Mucosa of rectum (tissue), 2 donors: Measurements from ENCODE around the gene RBKS.
"Not testable (repeated sequence)": the region's sequence is repeated elsewhere in the genome, so short reads cannot be mapped to it uniquely, and the experiment has no call there.

Source experiments
- H3K27ac ChIP-seq, 2 donors: one replicate each; pipeline ENCODE4 v1.7.0; 2013; ENCODE audit warnings: inconsistent platforms in 2 of 2, low read depth in 2 of 2, low read length in 2 of 2
- H3K27me3 ChIP-seq, 2 donors: one replicate each; pipeline ENCODE4 v1.7.0; 2013; ENCODE audit warnings: low read length in 2 of 2; ENCODE audit not compliant: control insufficient read depth in 2 of 2, insufficient read depth in 2 of 2
- H3K36me3 ChIP-seq, 2 donors: one replicate each; pipeline ENCODE4 v1.7.0; 2013; ENCODE audit warnings: low read length in 2 of 2; ENCODE audit not compliant: control insufficient read depth in 2 of 2, insufficient read depth in 2 of 2
- H3K4me1 ChIP-seq, 2 donors: one replicate each; pipeline ENCODE4 v1.7.0; 2013; ENCODE audit warnings: low read length in 2 of 2, mild to moderate bottlenecking in 1 of 2; ENCODE audit not compliant: control insufficient read depth in 2 of 2, insufficient read depth in 2 of 2
- H3K4me3 ChIP-seq, 2 donors: one replicate each; pipeline ENCODE4 v1.7.0; 2013; ENCODE audit warnings: low read length in 2 of 2
- H3K9ac ChIP-seq, 2 donors: one replicate each; pipeline ENCODE4 v1.7.0; 2013; ENCODE audit warnings: low read length in 2 of 2, low read depth in 1 of 2, mild to moderate bottlenecking in 1 of 2
- H3K9me3 ChIP-seq, 2 donors: one replicate each; pipeline ENCODE4 v1.7.0; 2013; ENCODE audit warnings: low read length in 2 of 2; ENCODE audit not compliant: control insufficient read depth in 2 of 2
- donor health status: healthy.
- donor health status: Normal muscosa, but diverticular disease.

Gene RBKS

GRCh38 chr2:27890924-27891672 lies 911 bp upstream of the RBKS start:
- peaks cover 3 to 4% of the 10 kb centered on the region in 2 donors for H3K36me3 ChIP-seq
- peak overlapping the region; percentile 95 to 96 for H3K27ac ChIP-seq
- H3K4me3 ChIP-seq: peak overlapping the region; percentile 88 to 95
- peaks cover 3 to 16% of the 10 kb centered on the region in 2 donors for H3K4me1 ChIP-seq
- H3K9ac ChIP-seq: peak overlapping the region; percentile 93 to 94
- no peaks in the 10 kb centered on the region for H3K9me3 ChIP-seq
- no peaks in the 10 kb centered on the region for H3K27me3 ChIP-seq

GRCh38 chr2:27889774-27890145 lies 427 bp downstream of the RBKS start:
- no peaks in the 10 kb centered on the region for H3K27me3 ChIP-seq
- H3K27ac ChIP-seq: peak overlapping the region; percentile 95 to 96
- peaks cover 3 to 20% of the 10 kb centered on the region in 2 donors for H3K4me1 ChIP-seq
- no peaks in the 10 kb centered on the region for H3K9me3 ChIP-seq
- no peaks in the 10 kb centered on the region for H3K36me3 ChIP-seq
- H3K9ac ChIP-seq: peak overlapping the region; percentile 88 to 94
- H3K4me3 ChIP-seq: peak overlapping the region; percentile 88 to 95

- no peaks in the 10 kb centered on the region for H3K9me3 ChIP-seq
- H3K4me1 ChIP-seq: peaks cover 6 to 24% of the 10 kb centered on the region in 2 donors
- no peaks in the 10 kb centered on the region for H3K36me3 ChIP-seq
- no peaks in the 10 kb centered on the region for H3K27me3 ChIP-seq
- no peak overlapping the region for H3K9ac ChIP-seq
- no peak overlapping the region for H3K4me3 ChIP-seq
- H3K27ac ChIP-seq: no peak overlapping the region
Measured at GRCh38 chr2:27888790-27889189, 1.4 kb downstream of the RBKS start.

- Histone ChIP-seq H3K4me1 (peaks cover 6 to 24% of the 10 kb centered on the region in 2 donors), H3K9me3 (no peaks in the 10 kb centered on the region), H3K4me3 (no peak overlapping the region), H3K9ac (no peak overlapping the region), H3K27ac (no peak overlapping the region), H3K36me3 (no peaks in the 10 kb centered on the region), H3K27me3 (no peaks in the 10 kb centered on the region)
Measured at GRCh38 chr2:27887830-27888229, 2.4 kb downstream of the RBKS start.

GRCh38 chr2:27887111-27887510 lies 3.1 kb downstream of the RBKS start:
- H3K9me3 ChIP-seq: no peaks in the 10 kb centered on the region
- H3K27ac ChIP-seq: no peak overlapping the region

GRCh38 chr2:27886322-27886721 lies 3.9 kb downstream of the RBKS start:
- Histone ChIP-seq H3K27me3 (no peaks in the 10 kb centered on the region), H3K27ac (no peak overlapping the region)

More at GRCh38 chr2:27887111-27887510, 3.1 kb downstream of the RBKS start:
- Histone ChIP-seq H3K4me1 (peaks cover 6 to 24% of the 10 kb centered on the region in 2 donors), H3K9ac (no peak overlapping the region), H3K27me3 (no peaks in the 10 kb centered on the region), H3K36me3 (no peaks in the 10 kb centered on the region), H3K4me3 (no peak overlapping the region)

GRCh38 chr2:27885661-27886060 lies 4.5 kb downstream of the RBKS start:
- Histone ChIP-seq H3K27me3 (no peaks in the 10 kb centered on the region), H3K4me3 (no peak overlapping the region), H3K9me3 (no peaks in the 10 kb centered on the region), H3K27ac (no peak overlapping the region), H3K36me3 (no peaks in the 10 kb centered on the region), H3K9ac (no peak overlapping the region), H3K4me1 (peaks cover 6 to 19% of the 10 kb centered on the region in 2 donors)

More at GRCh38 chr2:27886322-27886721, 3.9 kb downstream of the RBKS start:
- no peak overlapping the region for H3K4me3 ChIP-seq
- H3K36me3 ChIP-seq: no peaks in the 10 kb centered on the region
- no peaks in the 10 kb centered on the region for H3K9me3 ChIP-seq
- peaks cover 6 to 22% of the 10 kb centered on the region in 2 donors for H3K4me1 ChIP-seq
- no peak overlapping the region for H3K9ac ChIP-seq

- Histone ChIP-seq H3K4me3 (no peak overlapping the region), H3K4me1 (peaks cover 6 to 19% of the 10 kb centered on the region in 2 donors), H3K27me3 (no peaks in the 10 kb centered on the region), H3K9ac (no peak overlapping the region), H3K36me3 (no peaks in the 10 kb centered on the region), H3K27ac (no peak overlapping the region), H3K9me3 (no peaks in the 10 kb centered on the region)
Measured at GRCh38 chr2:27885234-27885633, 5.0 kb downstream of the RBKS start.

- no peak overlapping the region for H3K27ac ChIP-seq
- H3K9me3 ChIP-seq: no peaks in the 10 kb centered on the region
- H3K9ac ChIP-seq: no peak overlapping the region
- H3K4me1 ChIP-seq: peaks cover 3 to 12% of the 10 kb centered on the region in 2 donors
- no peaks in the 10 kb centered on the region for H3K36me3 ChIP-seq
- H3K4me3 ChIP-seq: no peak overlapping the region
- no peaks in the 10 kb centered on the region for H3K27me3 ChIP-seq
Measured at GRCh38 chr2:27884601-27885000, 5.6 kb downstream of the RBKS start.

GRCh38 chr2:27882584-27882922 lies 7.6 kb downstream of the RBKS start:
- not testable (repeated sequence) for H3K9ac ChIP-seq, H3K4me3 ChIP-seq, H3K27ac ChIP-seq, H3K9me3 ChIP-seq, H3K27me3 ChIP-seq, H3K36me3 ChIP-seq
- peaks cover 3 to 10% of the 10 kb centered on the region in 2 donors for H3K4me1 ChIP-seq
